Purkinje cell (primary cell): ENCODE results near the gene ZNF684. TPM values are rescaled to one million over a fixed set of nuclear protein-coding genes. Genes with fewer than 3 reads are reported as not detected.

ENCODE experiments used
- polyA plus RNA-seq: library from polyadenylated mRNA; unstranded; fragments of >200 nt; fragmentation: Nextera tagmentation; gene quantifications from 2 replicates; pipeline ENCODE4 v1.2.1, GENCODE V29; 2014

Gene ZNF684
- polyA plus RNA-seq, result 13.3 and 16.6 TPM in 2 replicates

GRCh38 chr1:40531381-40532061 lies at the start of gene ZNF684:
ZNF684 (plus strand) TSS chr1:40531637; CDS start chr1:40533167, 1,530 bp downstream.

GRCh38 chr1:40508375-40509341 lies 22.8 kb upstream of the ZNF684 start, which contains the start of gene EXO5:
EXO5 (plus strand) TSS chr1:40508767; CDS start chr1:40514545, 5,778 bp downstream.

Other genes with a start within 250 kb of the ZNF684 start
- 0.29 and 0.51 TPM in 2 replicates for gene COL9A2, start 214.4 kb upstream of the ZNF684 start, polyA plus RNA-seq
- gene SMAP2, start 157.9 kb upstream of the ZNF684 start, polyA plus RNA-seq, result 95.3 and 110 TPM in 2 replicates
- 0.78 and 1.2 TPM in 2 replicates for gene ZFP69B, start 81.2 kb upstream of the ZNF684 start, polyA plus RNA-seq
- 1.8 and 1.9 TPM in 2 replicates for gene ZFP69, start 54.3 kb upstream of the ZNF684 start, polyA plus RNA-seq
- gene EXO5, start 22.9 kb upstream of the ZNF684 start, polyA plus RNA-seq, result 4.6 TPM in 1 of 2 replicates, not detected in the other
- 0.28 and 5.0 TPM in 2 replicates for gene RIMS3, start 134.0 kb downstream of the ZNF684 start, polyA plus RNA-seq
- gene NFYC, start 160.1 kb downstream of the ZNF684 start, polyA plus RNA-seq, result 21.3 and 28.1 TPM in 2 replicates